ENCODE data around the gene CAMK2N1. TPM values are rescaled to one million over a fixed set of nuclear protein-coding genes. Genes with fewer than 3 reads are reported as not detected.

Gene CAMK2N1
- total and polyA plus RNA-seq, 10 of the 15 experiments (the other 5 are each of a cell fraction or from before 2014, with no cell fraction given) = 0.23 TPM; not detected in 9

DNA sequence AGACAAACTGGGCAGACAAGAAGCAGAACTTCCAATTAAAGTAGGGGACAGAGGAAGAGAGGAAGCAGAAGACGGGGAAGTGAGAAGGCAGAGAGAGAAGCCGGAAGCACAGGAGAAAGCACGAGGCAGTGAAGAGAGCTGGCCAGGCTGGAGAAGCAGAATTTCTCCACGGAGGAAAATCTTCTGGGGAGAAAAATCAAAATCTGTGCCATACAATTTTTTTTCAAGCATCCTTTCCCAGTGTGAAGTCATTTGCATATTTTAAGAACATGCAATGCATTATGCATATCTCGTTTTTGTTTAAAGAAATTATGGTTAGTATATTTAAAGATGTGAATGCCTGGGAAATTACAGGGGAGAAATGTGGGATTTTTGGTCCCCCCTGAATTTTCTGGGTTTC, 7.3 kb upstream of the CAMK2N1 start (continued):
- TF ChIP-seq RELB (IDR thresholded peaks at IDR 0.05; ENCODE audit: low read depth) (no peak), SUPT20H (IDR thresholded peaks at IDR 0.05; ENCODE audit: borderline replicate concordance, control insufficient read depth, low read depth, low read length) (no peak), EZH2 (IDR thresholded peaks at IDR 0.05; ENCODE audit: borderline replicate concordance, control insufficient read depth, low read depth, low read length) (no peak), ATF2 (IDR thresholded peaks at IDR 0.05; ENCODE audit: low read length) (no peak)

DNA sequence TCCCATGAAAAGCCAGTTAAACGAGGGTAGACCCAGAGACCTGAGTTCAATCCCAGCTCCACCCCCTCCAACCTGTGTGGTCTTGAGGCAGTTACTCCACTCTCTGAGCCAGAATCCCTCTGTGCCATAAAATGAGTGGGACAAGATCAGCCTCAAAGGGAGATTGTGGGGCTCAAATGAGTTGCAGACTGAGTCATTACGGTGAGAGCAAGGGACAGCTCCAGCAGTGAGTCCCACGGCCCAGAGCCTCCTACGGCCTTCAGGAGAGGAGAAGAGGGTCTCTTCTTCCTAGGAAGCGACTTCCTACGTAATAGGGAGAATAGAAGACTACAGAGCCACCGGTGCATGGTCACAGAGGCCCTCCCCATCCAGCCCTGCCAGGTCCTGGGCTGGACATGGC, 6.7 kb upstream of the CAMK2N1 start:
- H4K20me1 ChIP-seq (ENCODE audit: control insufficient read depth, insufficient read depth) = no peaks in the 10 kb centered on the region
- H2AFZ ChIP-seq (ENCODE audit: control insufficient read depth, low read depth, low read length) = no peak overlapping the region
- H3K4me3 ChIP-seq = no peak overlapping the region
- peaks cover 0 to 6% of the 10 kb centered on the region in 2 experiments; a peak in 3 of 4 replicates for H3K27me3 ChIP-seq (replicated peaks in 1 of 2; ENCODE audit: control insufficient read depth in 2 of 2, insufficient read depth in 2 of 2, low read length in 1 of 2)
- H3K4me2 ChIP-seq (ENCODE audit: control insufficient read depth, insufficient read depth) = no peak overlapping the region
- CTCF ChIA-PET = interaction anchor here (0.9 to 5.1 kb wide), 8 partner anchors 22 to 297 kb away, joined by 3 to 47 read pairs (median 4); no protein-coding TSS in a partner anchor
- no peaks in the 10 kb centered on the region for H3K36me3 ChIP-seq (ENCODE audit: control insufficient read depth in 2 of 2, insufficient read depth in 2 of 2, low read length in 1 of 2)
- FAIRE-seq = no peak
- SMC1A ChIA-PET (ENCODE audit: uncharacterized antibody, unreplicated experiment) = interaction anchor here (1.2 to 2.5 kb wide), 5 partner anchors 115 to 314 kb away, joined by 3 to 7 read pairs (median 4); no protein-coding TSS in a partner anchor
- intact Hi-C loops (cut with micrococcal nuclease; ENCODE audit: unreplicated experiment) (loop anchor here (1.0 to 5.0 kb wide), 3 partner anchors 115 to 575 kb away; no protein-coding TSS in a partner anchor), in situ Hi-C loops (cut with MboI) (loop anchor here (5.0 to 10.0 kb wide), 3 partner anchors 115 to 578 kb away; no protein-coding TSS in a partner anchor)
- DNase-seq (ENCODE audit: low read depth, low spot score) = no peak
- no peaks in the 10 kb centered on the region for H3K4me1 ChIP-seq (ENCODE audit: control insufficient read depth, insufficient read depth, low read length)
- WGBS (ENCODE audit: insufficient coverage, insufficient replicate concordance, low lambda C conversion rate, missing lambda C conversion rate) = 11% methylated on average over 7 of the region's 7 CpGs
- no peaks in the 10 kb centered on the region for H3K9me3 ChIP-seq (replicated peaks; ENCODE audit: control insufficient read depth, insufficient read depth, low read length)
- no peak overlapping the region for H3K9ac ChIP-seq (ENCODE audit: control insufficient read depth, insufficient read depth, low read length)
- H3K79me2 ChIP-seq (ENCODE audit: control insufficient read depth, insufficient read depth, low read length) = no peaks in the 10 kb centered on the region
- ATAC-seq = no peak
- BruUV-seq (replicated peaks) = no TSS peak
- RAD21 ChIA-PET (ENCODE audit: unreplicated experiment) = interaction anchor here (1.7 to 4.3 kb wide), 2 partner anchors 109 to 280 kb away, joined by 4 to 14 read pairs; no protein-coding TSS in a partner anchor
- POLR2A ChIA-PET = interaction anchor here (0.5 kb wide), 1 partner anchor 21 kb away, joined by 3 read pairs; no protein-coding TSS in a partner anchor
- no peak overlapping the region for H3K27ac ChIP-seq (ENCODE audit: control insufficient read depth, insufficient read depth)
- no peak for TF ChIP-seq POLR2AphosphoS5 (IDR thresholded peaks at IDR 0.05; ENCODE audit: low read length)
- no peak for TF ChIP-seq SMARCA5 (IDR thresholded peaks at IDR 0.05)
- TF ChIP-seq, protein P1, sequence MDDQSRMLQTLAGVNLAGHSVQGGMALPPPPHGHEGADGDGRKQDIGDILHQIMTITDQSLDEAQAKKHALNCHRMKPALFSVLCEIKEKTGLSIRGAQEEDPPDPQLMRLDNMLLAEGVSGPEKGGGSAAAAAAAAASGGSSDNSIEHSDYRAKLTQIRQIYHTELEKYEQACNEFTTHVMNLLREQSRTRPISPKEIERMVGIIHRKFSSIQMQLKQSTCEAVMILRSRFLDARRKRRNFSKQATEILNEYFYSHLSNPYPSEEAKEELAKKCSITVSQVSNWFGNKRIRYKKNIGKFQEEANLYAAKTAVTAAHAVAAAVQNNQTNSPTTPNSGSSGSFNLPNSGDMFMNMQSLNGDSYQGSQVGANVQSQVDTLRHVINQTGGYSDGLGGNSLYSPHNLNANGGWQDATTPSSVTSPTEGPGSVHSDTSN (IDR thresholded peaks at IDR 0.05; ENCODE audit: insufficient replicate concordance, low read depth, low read length) = no peak
- no peak for TF ChIP-seq HDGF (IDR thresholded peaks at IDR 0.05)
- TF ChIP-seq RCOR1 (conservative IDR thresholded peaks at IDR 0.05; ENCODE audit: low read depth, low read length) = no peak
- TF ChIP-seq MEF2A (IDR thresholded peaks at IDR 0.05; ENCODE audit: insufficient read depth, low read depth, low read length) = no peak
- no peak for TF ChIP-seq RAD21 (IDR thresholded peaks at IDR 0.05; ENCODE audit: insufficient read depth, low read depth, low read length)
- TF ChIP-seq KLF5 (IDR thresholded peaks at IDR 0.05; ENCODE audit: partially characterized antibody) = no peak
- no peak for TF ChIP-seq RAD51 (IDR thresholded peaks at IDR 0.05)
- TF ChIP-seq, protein P2, sequence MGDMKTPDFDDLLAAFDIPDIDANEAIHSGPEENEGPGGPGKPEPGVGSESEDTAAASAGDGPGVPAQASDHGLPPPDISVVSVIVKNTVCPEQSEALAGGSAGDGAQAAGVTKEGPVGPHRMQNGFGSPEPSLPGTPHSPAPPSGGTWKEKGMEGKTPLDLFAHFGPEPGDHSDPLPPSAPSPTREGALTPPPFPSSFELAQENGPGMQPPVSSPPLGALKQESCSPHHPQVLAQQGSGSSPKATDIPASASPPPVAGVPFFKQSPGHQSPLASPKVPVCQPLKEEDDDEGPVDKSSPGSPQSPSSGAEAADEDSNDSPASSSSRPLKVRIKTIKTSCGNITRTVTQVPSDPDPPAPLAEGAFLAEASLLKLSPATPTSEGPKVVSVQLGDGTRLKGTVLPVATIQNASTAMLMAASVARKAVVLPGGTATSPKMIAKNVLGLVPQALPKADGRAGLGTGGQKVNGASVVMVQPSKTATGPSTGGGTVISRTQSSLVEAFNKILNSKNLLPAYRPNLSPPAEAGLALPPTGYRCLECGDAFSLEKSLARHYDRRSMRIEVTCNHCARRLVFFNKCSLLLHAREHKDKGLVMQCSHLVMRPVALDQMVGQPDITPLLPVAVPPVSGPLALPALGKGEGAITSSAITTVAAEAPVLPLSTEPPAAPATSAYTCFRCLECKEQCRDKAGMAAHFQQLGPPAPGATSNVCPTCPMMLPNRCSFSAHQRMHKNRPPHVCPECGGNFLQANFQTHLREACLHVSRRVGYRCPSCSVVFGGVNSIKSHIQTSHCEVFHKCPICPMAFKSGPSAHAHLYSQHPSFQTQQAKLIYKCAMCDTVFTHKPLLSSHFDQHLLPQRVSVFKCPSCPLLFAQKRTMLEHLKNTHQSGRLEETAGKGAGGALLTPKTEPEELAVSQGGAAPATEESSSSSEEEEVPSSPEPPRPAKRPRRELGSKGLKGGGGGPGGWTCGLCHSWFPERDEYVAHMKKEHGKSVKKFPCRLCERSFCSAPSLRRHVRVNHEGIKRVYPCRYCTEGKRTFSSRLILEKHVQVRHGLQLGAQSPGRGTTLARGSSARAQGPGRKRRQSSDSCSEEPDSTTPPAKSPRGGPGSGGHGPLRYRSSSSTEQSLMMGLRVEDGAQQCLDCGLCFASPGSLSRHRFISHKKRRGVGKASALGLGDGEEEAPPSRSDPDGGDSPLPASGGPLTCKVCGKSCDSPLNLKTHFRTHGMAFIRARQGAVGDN (IDR thresholded peaks at IDR 0.05) = no peak
